Ramos (cell line): Measurements from ENCODE around the gene CCR4.
"Not testable (repeated sequence)": the region's sequence is repeated elsewhere in the genome, so short reads cannot be mapped to it uniquely, and the experiment has no call there.

ENCODE experiments used
- in situ Hi-C: fragments of 300-500 bp; cut with MboI; formaldehyde crosslinking; loops from one replicate; pipeline ENCODE4 v1.14.3; 2022; ENCODE audit warnings: low sequenced_read_pairs; ENCODE audit not compliant: unreplicated experiment

Gene CCR4

GRCh38 chr3:32973982-32974381, 22.5 kb downstream of the CCR4 start:
- in situ Hi-C loops, result no loop called here

- in situ Hi-C loops, result no loop called here
Measured at GRCh38 chr3:32975891-32976595, 24.6 kb downstream of the CCR4 start.

- in situ Hi-C loops, result no loop called here
Measured at GRCh38 chr3:32977861-32978260, 26.4 kb downstream of the CCR4 start.

DNA sequence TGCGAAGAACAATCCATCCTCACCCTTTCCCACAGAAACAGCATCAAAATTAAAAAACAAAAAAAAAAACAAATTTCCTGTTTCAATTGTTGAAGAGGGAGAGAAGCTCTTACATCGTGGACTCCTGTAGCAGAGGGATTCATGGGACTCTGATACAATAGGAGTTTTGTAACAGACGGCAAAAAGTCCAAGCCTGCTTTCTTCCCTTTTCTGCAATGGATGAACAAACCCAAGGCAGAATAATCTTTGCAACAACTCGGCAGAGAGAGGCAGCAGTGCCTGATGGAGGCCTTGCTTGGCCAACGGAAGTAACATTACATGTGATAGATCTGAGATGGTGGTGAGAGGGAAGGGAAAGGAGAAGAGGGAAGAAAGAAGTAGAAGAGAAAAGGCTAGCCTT, 26.9 kb downstream of the CCR4 start:
- in situ Hi-C loops, result no loop called here

GRCh38 chr3:32983124-32983523, 31.7 kb downstream of the CCR4 start:
- in situ Hi-C loops, result no loop called here

DNA sequence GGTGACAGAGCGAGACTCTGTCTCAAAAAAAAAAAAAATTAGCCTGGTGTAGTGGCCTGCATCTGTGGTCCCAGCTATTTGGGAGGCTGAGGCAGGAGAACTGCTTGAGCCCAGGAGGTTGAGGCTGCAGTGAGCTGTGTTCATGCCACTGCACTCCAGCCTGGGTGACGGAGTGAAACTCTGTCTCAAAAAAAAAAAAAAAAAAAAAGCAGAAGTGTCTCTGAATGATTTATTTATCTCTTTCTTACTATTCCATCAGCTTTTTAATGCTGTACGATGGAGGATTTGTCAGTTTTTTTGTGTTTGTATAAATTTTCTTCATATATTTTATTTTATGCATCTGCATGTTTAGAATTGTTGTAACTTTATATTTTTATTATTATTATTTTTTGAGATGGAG, 33.5 kb downstream of the CCR4 start:
- in situ Hi-C loops, result not testable (repeated sequence)

- in situ Hi-C loops, result no loop called here
Measured at GRCh38 chr3:32989171-32989570, 37.7 kb downstream of the CCR4 start.

DNA sequence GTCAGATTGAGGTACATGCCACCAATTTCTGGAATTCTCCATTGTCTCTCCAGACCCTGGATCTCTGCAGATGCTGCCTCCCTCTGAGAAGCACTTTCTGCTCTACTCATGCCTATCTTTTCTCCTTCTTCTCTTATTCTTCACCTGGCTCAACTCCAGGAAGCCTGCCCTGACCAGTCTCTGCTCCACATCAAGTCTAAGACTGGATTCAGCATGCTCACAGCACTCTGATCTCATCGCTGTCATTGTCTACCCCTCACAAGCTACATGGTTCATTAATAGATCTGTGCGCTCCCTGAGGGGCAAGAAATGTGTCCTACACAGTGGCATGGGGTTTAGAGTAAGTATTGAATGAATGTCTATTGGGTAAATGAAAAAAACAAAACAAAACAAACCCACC, 38.7 kb downstream of the CCR4 start:
- in situ Hi-C loops, result no loop called here

DNA sequence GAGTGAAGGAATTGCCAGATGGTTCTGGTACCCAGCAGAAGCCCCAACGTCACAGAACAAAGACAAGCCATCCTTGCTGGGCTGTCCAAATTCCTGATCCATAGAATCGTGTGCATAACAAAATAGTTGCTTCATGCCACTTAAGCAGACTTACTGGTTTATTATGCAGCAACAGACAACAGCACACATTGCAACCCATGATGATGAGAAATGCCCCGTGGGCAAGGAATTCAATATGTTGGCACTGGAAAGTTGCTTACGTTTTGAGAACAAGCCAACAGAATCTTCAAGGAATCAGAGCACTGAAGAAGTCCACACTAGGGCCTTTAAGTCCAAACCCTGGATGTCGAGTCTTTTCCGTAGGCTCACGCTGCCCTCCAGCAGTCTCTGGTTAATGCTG, 40.3 kb downstream of the CCR4 start:
- in situ Hi-C loops, result no loop called here

- in situ Hi-C loops, result no loop called here
Measured at GRCh38 chr3:32992310-32992686, 40.9 kb downstream of the CCR4 start.

- in situ Hi-C loops, result no loop called here
Measured at GRCh38 chr3:32994045-32994444, 42.6 kb downstream of the CCR4 start.

DNA sequence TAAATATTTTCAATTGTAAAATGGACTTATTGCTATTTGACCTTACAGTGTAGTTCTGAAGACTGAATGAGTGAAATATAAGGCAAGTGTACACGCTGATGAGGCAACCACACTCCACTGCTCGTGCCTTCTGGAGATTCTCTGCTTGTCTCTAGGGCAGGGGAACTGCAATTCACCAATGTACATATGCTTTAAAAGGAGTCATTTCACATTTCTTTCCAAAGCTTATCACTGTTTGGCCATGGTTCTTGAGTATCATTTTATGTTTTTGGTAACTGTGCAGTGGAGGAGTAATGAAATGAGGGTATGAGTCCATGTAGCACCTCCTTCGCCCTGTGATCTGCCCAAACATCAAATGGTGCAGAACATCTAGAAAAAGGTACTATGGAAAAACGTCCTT, 43.7 kb downstream of the CCR4 start:
- in situ Hi-C loops, result no loop called here

- in situ Hi-C loops, result no loop called here
Measured at GRCh38 chr3:32996048-32996754, 44.8 kb downstream of the CCR4 start.

DNA sequence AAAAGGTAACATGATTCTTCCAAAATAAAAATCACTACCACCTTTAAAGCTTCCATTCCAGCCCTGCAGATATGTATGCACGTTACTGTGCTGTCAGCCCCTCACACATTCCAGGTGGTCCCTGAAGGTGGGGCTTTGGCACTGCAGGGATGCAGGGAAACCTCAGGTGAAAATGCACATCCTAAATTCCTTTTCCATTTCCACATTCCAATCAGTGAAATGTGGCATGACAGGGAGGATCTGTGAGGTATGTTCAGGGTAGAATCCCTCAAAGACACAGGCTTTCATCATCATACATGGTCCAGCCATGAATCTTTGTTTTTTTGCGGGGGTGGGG, 45.3 kb downstream of the CCR4 start:
- in situ Hi-C loops, result no loop called here

GRCh38 chr3:32998631-32999451, 47.4 kb downstream of the CCR4 start:
- in situ Hi-C loops, result no loop called here

- in situ Hi-C loops, result no loop called here
Measured at GRCh38 chr3:33000691-33001385, 49.4 kb downstream of the CCR4 start.

- in situ Hi-C loops, result no loop called here
Measured at GRCh38 chr3:33001889-33002288, 50.4 kb downstream of the CCR4 start.

DNA sequence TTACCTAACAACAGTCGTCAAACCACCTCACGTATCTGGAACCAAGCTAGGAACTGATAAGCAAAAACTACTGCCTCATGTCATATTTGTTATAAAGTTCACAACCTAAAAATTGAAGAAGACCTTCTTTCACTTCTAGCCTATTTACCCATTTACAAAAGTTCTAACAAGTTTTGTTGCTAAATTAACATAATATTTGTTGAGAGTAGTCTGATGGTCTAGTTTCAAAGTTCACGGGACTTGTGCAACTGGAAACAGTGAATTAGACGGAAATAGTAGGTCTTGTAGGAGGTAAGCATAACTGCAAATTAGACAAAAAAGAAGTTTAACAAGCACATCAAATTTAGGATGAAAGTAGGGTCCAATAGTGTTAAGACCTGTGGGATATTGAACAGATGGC, 51.9 kb downstream of the CCR4 start:
- in situ Hi-C loops, result no loop called here

- in situ Hi-C loops, result no loop called here
Measured at GRCh38 chr3:33004205-33004604, 52.8 kb downstream of the CCR4 start.

DNA sequence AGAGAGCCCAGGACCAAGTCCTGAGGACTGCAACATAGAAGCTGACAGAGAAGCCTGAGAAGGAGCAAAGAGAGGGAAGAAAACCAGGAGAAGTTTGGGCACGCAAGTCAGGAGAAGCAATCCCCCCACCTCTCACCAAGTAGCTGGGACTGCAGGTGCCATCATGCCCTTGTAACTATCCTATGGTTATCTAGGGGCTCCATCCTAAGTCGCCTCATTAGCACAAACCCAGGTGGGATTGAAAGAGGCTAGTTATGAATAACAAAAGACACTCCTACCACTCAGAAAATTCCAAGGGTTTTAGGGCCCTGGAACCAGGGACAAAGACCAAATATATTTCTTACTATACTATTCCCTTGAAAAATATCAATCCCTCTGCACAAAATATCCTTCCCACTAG, 53.5 kb downstream of the CCR4 start:
- in situ Hi-C loops, result no loop called here
